HEK293 (cell line): ENCODE results near the gene BACH2.
A peak's percentile ranks its signal among the peaks of the same experiment; 100 is the strongest.

Experiments
- ATF2 ChIP-seq: fragments of 450-650 bp; formaldehyde crosslinking; IDR thresholded peaks from 2 replicates; pipeline ENCODE4 v1.5.1; 2016; ENCODE audit warnings: missing biosample characterization, missing genetic modification characterization, low read depth
- BCL11A ChIP-seq: fragments of 450-650 bp; formaldehyde crosslinking; IDR thresholded peaks from 2 replicates; pipeline ENCODE4 v1.5.1; 2016; ENCODE audit warnings: low read depth, missing biosample characterization, missing genetic modification characterization
- BCL6B ChIP-seq: fragments of 450-650 bp; formaldehyde crosslinking; IDR thresholded peaks from 2 replicates; pipeline ENCODE4 v1.5.1; 2017; ENCODE audit warnings: missing biosample characterization, missing genetic modification characterization
- FEZF1 ChIP-seq: fragments of 450-650 bp; formaldehyde crosslinking; IDR thresholded peaks from 2 replicates; pipeline ENCODE4 v1.5.1; 2016; ENCODE audit warnings: missing biosample characterization, missing genetic modification characterization
- GLIS2 ChIP-seq: fragments of 450-650 bp; formaldehyde crosslinking; IDR thresholded peaks from 2 replicates; pipeline ENCODE4 v1.5.1; 2016; ENCODE audit warnings: missing biosample characterization, missing genetic modification characterization
- KLF7 ChIP-seq: fragments of 450-650 bp; formaldehyde crosslinking; IDR thresholded peaks from 2 replicates; pipeline ENCODE4 v1.5.1; 2016; ENCODE audit warnings: missing biosample characterization, missing genetic modification characterization, borderline replicate concordance
- MEIS1 ChIP-seq: sonication (generic); formaldehyde crosslinking; IDR thresholded peaks from 2 replicates; pipeline ENCODE4 v1.8.1; 2022; ENCODE audit warnings: missing genetic modification reagents, mild to moderate bottlenecking, borderline replicate concordance
- OSR2 ChIP-seq: fragments of 450-650 bp; formaldehyde crosslinking; IDR thresholded peaks from 2 replicates; pipeline ENCODE4 v1.5.1; 2016; ENCODE audit warnings: missing biosample characterization, missing genetic modification characterization
- PRDM1 ChIP-seq: fragments of 450-650 bp; formaldehyde crosslinking; IDR thresholded peaks from 2 replicates; pipeline ENCODE4; 2016; ENCODE audit warnings: missing biosample characterization, missing genetic modification characterization
- SALL2 ChIP-seq: fragments of 450-650 bp; formaldehyde crosslinking; IDR thresholded peaks from 2 replicates; pipeline ENCODE4 v1.5.0; 2017; ENCODE audit warnings: missing biosample characterization, mild to moderate bottlenecking, missing genetic modification characterization, borderline replicate concordance
- SCRT1 ChIP-seq: fragments of 450-650 bp; formaldehyde crosslinking; IDR thresholded peaks from 2 replicates; pipeline ENCODE4 v1.5.1; 2016; ENCODE audit warnings: missing biosample characterization, missing genetic modification characterization, borderline replicate concordance
- SETDB1 ChIP-seq: IDR thresholded peaks from one replicate; pipeline ENCODE4 v1.6.1; 2017; ENCODE audit warnings: mild to moderate bottlenecking, low read length, moderate library complexity, mixed read lengths; ENCODE audit not compliant: insufficient read length
- SP7 ChIP-seq: fragments of 450-650 bp; formaldehyde crosslinking; IDR thresholded peaks from 2 replicates; pipeline ENCODE4 v1.5.1; 2016; ENCODE audit warnings: missing biosample characterization, missing genetic modification characterization
- TCF7L2 ChIP-seq: IDR thresholded peaks from 2 replicates; pipeline ENCODE4 v1.6.1; 2011; ENCODE audit warnings: low read depth, mild to moderate bottlenecking, inconsistent platforms, low read length, moderate library complexity, borderline replicate concordance
- YY1 ChIP-seq: fragments of 450-650 bp; formaldehyde crosslinking; IDR thresholded peaks from 2 replicates; pipeline ENCODE4 v1.5.1; 2018; ENCODE audit warnings: missing biosample characterization, missing genetic modification characterization
- ZBTB8A ChIP-seq: fragments of 450-650 bp; formaldehyde crosslinking; IDR thresholded peaks from 2 replicates; pipeline ENCODE4 v1.5.1; 2016; ENCODE audit warnings: missing biosample characterization, missing genetic modification characterization
- ZIC2 ChIP-seq: fragments of 450-650 bp; formaldehyde crosslinking; IDR thresholded peaks from 2 replicates; pipeline ENCODE4 v1.5.1; 2016; ENCODE audit warnings: missing biosample characterization, missing genetic modification characterization
- ZNF133 ChIP-seq: fragments of 450-650 bp; formaldehyde crosslinking; IDR thresholded peaks from 2 replicates; pipeline ENCODE4 v1.5.1; 2016; ENCODE audit warnings: missing biosample characterization, missing genetic modification characterization
- ZNF184 ChIP-seq: fragments of 450-650 bp; IDR thresholded peaks from 2 replicates; pipeline ENCODE4 v1.5.1; 2018; ENCODE audit warnings: missing biosample characterization, mild to moderate bottlenecking, missing genetic modification characterization
- ZNF202 ChIP-seq: fragments of 450-650 bp; formaldehyde crosslinking; IDR thresholded peaks from 2 replicates; pipeline ENCODE4 v1.5.1; 2016; ENCODE audit warnings: missing biosample characterization, missing genetic modification characterization, borderline replicate concordance
- ZNF391 ChIP-seq: fragments of 450-650 bp; formaldehyde crosslinking; IDR thresholded peaks from 2 replicates; pipeline ENCODE4 v1.5.1; 2016; ENCODE audit warnings: low read depth, missing biosample characterization, missing genetic modification characterization, borderline replicate concordance
- ZNF394 ChIP-seq: fragments of 450-650 bp; formaldehyde crosslinking; IDR thresholded peaks from 2 replicates; pipeline ENCODE4 v1.5.1; 2016; ENCODE audit warnings: missing biosample characterization, missing genetic modification characterization, mild to moderate bottlenecking, moderate library complexity, borderline replicate concordance
- ZNF473 ChIP-seq: fragments of 450-650 bp; formaldehyde crosslinking; IDR thresholded peaks from 2 replicates; pipeline ENCODE4 v1.5.1; 2017; ENCODE audit warnings: missing biosample characterization, missing genetic modification characterization
- ZNF514 ChIP-seq: fragments of 450-650 bp; formaldehyde crosslinking; IDR thresholded peaks from 2 replicates; pipeline ENCODE4 v1.5.1; 2016; ENCODE audit warnings: missing biosample characterization, missing genetic modification characterization
- ZNF610 ChIP-seq: fragments of 450-650 bp; formaldehyde crosslinking; IDR thresholded peaks from 2 replicates; pipeline ENCODE4 v1.5.1; 2016; ENCODE audit warnings: missing biosample characterization, missing genetic modification characterization, borderline replicate concordance
- ZNF623 ChIP-seq: fragments of 450-650 bp; formaldehyde crosslinking; IDR thresholded peaks from 2 replicates; pipeline ENCODE4 v1.5.1; 2016; ENCODE audit warnings: missing biosample characterization, missing genetic modification characterization
- ZNF747 ChIP-seq: fragments of 450-650 bp; formaldehyde crosslinking; IDR thresholded peaks from 2 replicates; pipeline ENCODE4 v1.5.1; 2016; ENCODE audit warnings: missing biosample characterization, missing genetic modification characterization
- ZNF830 ChIP-seq: fragments of 450-650 bp; IDR thresholded peaks from 2 replicates; pipeline ENCODE4 v1.5.0; 2018; ENCODE audit warnings: missing biosample characterization, missing genetic modification characterization, low read depth, mild to moderate bottlenecking, moderate library complexity
- ZNF837 ChIP-seq: fragments of 450-650 bp; formaldehyde crosslinking; IDR thresholded peaks from 2 replicates; pipeline ENCODE4 v1.5.1; 2016; ENCODE audit warnings: missing biosample characterization, missing genetic modification characterization
- ZSCAN23 ChIP-seq: fragments of 450-650 bp; formaldehyde crosslinking; IDR thresholded peaks from 2 replicates; pipeline ENCODE4 v1.5.1; 2016; ENCODE audit warnings: missing biosample characterization, missing genetic modification characterization
- ZSCAN30 ChIP-seq: fragments of 450-650 bp; IDR thresholded peaks from 2 replicates; pipeline ENCODE4 v1.5.1; 2018; ENCODE audit warnings: missing biosample characterization, mild to moderate bottlenecking, missing genetic modification characterization, moderate library complexity
- TF ChIP-seq, protein P1 (sequence below): fragments of 450-650 bp; formaldehyde crosslinking; IDR thresholded peaks from 2 replicates; pipeline ENCODE4 v1.5.1; 2016; ENCODE audit warnings: missing biosample characterization, missing genetic modification characterization
- TF ChIP-seq, protein P2 (sequence below): fragments of 450-650 bp; formaldehyde crosslinking; IDR thresholded peaks from 2 replicates; pipeline ENCODE4 v1.5.1; 2016; ENCODE audit warnings: missing biosample characterization, missing genetic modification characterization
- TF ChIP-seq, protein P3 (sequence below): fragments of 450-650 bp; formaldehyde crosslinking; IDR thresholded peaks from 2 replicates; pipeline ENCODE4 v1.5.1; 2017; ENCODE audit warnings: missing biosample characterization, missing genetic modification characterization

The BACH2 gene

GRCh38 chr6:90187437-90188121, 109.1 kb downstream of the BACH2 start (continued):
- TF ChIP-seq ZNF391, result no peak
- no peak for TF ChIP-seq ZNF514 (tag by site-specific recombination)
- TF ChIP-seq, protein P1, sequence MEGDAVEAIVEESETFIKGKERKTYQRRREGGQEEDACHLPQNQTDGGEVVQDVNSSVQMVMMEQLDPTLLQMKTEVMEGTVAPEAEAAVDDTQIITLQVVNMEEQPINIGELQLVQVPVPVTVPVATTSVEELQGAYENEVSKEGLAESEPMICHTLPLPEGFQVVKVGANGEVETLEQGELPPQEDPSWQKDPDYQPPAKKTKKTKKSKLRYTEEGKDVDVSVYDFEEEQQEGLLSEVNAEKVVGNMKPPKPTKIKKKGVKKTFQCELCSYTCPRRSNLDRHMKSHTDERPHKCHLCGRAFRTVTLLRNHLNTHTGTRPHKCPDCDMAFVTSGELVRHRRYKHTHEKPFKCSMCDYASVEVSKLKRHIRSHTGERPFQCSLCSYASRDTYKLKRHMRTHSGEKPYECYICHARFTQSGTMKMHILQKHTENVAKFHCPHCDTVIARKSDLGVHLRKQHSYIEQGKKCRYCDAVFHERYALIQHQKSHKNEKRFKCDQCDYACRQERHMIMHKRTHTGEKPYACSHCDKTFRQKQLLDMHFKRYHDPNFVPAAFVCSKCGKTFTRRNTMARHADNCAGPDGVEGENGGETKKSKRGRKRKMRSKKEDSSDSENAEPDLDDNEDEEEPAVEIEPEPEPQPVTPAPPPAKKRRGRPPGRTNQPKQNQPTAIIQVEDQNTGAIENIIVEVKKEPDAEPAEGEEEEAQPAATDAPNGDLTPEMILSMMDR, result no peak
- no peak for TF ChIP-seq BCL11A (tag by site-specific recombination)
- TF ChIP-seq ZIC2 (tag by site-specific recombination), result no peak
- TF ChIP-seq ZNF202 (tag by site-specific recombination), result no peak
- TF ChIP-seq ZNF133 (tag by site-specific recombination), result no peak
- no peak for TF ChIP-seq ZBTB8A (tag by site-specific recombination)
- TF ChIP-seq SCRT1 (tag by site-specific recombination), result no peak
- no peak for TF ChIP-seq GLIS2 (tag by site-specific recombination)
- TF ChIP-seq ATF2 (tag by site-specific recombination), result no peak
- TF ChIP-seq MEIS1, result no peak
- no peak for TF ChIP-seq SALL2
- no peak for TF ChIP-seq FEZF1
- TF ChIP-seq TCF7L2, result no peak
- no peak for TF ChIP-seq ZNF184
- TF ChIP-seq ZNF473 (tag by site-specific recombination), result no peak
- no peak for TF ChIP-seq YY1 (tag by site-specific recombination)
- no peak for TF ChIP-seq KLF7 (tag by site-specific recombination)
- TF ChIP-seq ZNF623 (tag by site-specific recombination), result no peak
- no peak for TF ChIP-seq ZNF747 (tag by site-specific recombination)
- TF ChIP-seq OSR2 (tag by site-specific recombination), result peak; percentile 7; the same call in 1 of the 2 replicates
- TF ChIP-seq, protein P2, sequence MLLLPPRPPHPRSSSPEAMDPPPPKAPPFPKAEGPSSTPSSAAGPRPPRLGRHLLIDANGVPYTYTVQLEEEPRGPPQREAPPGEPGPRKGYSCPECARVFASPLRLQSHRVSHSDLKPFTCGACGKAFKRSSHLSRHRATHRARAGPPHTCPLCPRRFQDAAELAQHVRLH (tag by site-specific recombination), result no peak
- TF ChIP-seq ZNF830, result no peak
- peak; percentile 41 for TF ChIP-seq SETDB1
- TF ChIP-seq, protein P3, sequence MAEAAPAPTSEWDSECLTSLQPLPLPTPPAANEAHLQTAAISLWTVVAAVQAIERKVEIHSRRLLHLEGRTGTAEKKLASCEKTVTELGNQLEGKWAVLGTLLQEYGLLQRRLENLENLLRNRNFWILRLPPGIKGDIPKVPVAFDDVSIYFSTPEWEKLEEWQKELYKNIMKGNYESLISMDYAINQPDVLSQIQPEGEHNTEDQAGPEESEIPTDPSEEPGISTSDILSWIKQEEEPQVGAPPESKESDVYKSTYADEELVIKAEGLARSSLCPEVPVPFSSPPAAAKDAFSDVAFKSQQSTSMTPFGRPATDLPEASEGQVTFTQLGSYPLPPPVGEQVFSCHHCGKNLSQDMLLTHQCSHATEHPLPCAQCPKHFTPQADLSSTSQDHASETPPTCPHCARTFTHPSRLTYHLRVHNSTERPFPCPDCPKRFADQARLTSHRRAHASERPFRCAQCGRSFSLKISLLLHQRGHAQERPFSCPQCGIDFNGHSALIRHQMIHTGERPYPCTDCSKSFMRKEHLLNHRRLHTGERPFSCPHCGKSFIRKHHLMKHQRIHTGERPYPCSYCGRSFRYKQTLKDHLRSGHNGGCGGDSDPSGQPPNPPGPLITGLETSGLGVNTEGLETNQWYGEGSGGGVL (tag by site-specific recombination), result no peak
- no peak for TF ChIP-seq ZNF610 (tag by site-specific recombination)
- TF ChIP-seq PRDM1, result peak; percentile 73; the same call in 1 of the 2 replicates
- TF ChIP-seq SP7, result no peak
- TF ChIP-seq ZNF394 (tag by site-specific recombination), result peak; percentile 51; the same call in 1 of the 2 replicates
- TF ChIP-seq BCL6B (tag by site-specific recombination), result no peak
- TF ChIP-seq ZSCAN23 (tag by site-specific recombination), result no peak
- peak; percentile 26; the same call in 1 of the 2 replicates for TF ChIP-seq ZSCAN30 (tag by site-specific recombination)
- no peak for TF ChIP-seq ZNF837 (tag by site-specific recombination)
